Measurements from ENCODE around the gene PLCD3.

DNA sequence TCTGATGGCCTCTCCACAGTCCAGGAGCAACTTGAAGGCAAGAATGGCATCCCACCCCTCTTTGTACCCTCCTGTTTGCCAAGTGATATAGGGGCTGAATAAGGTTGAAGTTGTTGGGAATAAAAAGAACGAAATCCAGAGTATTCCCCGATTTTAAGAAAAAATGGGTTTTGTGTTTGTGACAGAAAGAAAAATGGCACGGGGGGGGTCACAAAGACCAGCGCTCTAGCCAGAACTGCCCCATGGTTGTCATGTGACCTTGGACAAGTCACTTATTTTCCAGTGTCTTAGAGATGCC lies 14.2 kb upstream of the PLCD3 start:
- TF ChIP-seq, protein P1, sequence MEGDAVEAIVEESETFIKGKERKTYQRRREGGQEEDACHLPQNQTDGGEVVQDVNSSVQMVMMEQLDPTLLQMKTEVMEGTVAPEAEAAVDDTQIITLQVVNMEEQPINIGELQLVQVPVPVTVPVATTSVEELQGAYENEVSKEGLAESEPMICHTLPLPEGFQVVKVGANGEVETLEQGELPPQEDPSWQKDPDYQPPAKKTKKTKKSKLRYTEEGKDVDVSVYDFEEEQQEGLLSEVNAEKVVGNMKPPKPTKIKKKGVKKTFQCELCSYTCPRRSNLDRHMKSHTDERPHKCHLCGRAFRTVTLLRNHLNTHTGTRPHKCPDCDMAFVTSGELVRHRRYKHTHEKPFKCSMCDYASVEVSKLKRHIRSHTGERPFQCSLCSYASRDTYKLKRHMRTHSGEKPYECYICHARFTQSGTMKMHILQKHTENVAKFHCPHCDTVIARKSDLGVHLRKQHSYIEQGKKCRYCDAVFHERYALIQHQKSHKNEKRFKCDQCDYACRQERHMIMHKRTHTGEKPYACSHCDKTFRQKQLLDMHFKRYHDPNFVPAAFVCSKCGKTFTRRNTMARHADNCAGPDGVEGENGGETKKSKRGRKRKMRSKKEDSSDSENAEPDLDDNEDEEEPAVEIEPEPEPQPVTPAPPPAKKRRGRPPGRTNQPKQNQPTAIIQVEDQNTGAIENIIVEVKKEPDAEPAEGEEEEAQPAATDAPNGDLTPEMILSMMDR (IDR thresholded peaks at IDR 0.05; ENCODE audit: low read depth, low read length) = no peak
- no peak for TF ChIP-seq EZH2phosphoT487 (IDR thresholded peaks at IDR 0.05; ENCODE audit: low read depth)

Data from OCI-LY3 (cell line).